ENCODE results near the gene PPP4R4.
"Not testable (repeated sequence)": the region's sequence is repeated elsewhere in the genome, so short reads cannot be mapped to it uniquely, and the experiment has no call there.

Gene PPP4R4

GRCh38 chr14:94196057-94196456 lies 21.9 kb downstream of the PPP4R4 start:
- DNase-seq (ENCODE audit: low read depth) = no peak
- TF ChIP-seq CTCF (IDR thresholded peaks at IDR 0.05; ENCODE audit: insufficient read depth, low read depth, low read length, missing control alignments) = no peak
- H3K4me3 ChIP-seq (ENCODE audit: low read depth, low read length) = no peak overlapping the region

- no peak overlapping the region for H3K4me3 ChIP-seq (ENCODE audit: low read depth, low read length)
- no peak for DNase-seq (ENCODE audit: low read depth)
- TF ChIP-seq CTCF (IDR thresholded peaks at IDR 0.05; ENCODE audit: insufficient read depth, low read depth, low read length, missing control alignments) = no peak
Measured at GRCh38 chr14:94203473-94204210, 29.5 kb downstream of the PPP4R4 start.

- no peak for TF ChIP-seq CTCF (IDR thresholded peaks at IDR 0.05; ENCODE audit: insufficient read depth, low read depth, low read length, missing control alignments)
- H3K4me3 ChIP-seq (ENCODE audit: low read depth, low read length) = no peak overlapping the region
- DNase-seq (ENCODE audit: low read depth) = no peak
Measured at GRCh38 chr14:94213021-94213420, 38.9 kb downstream of the PPP4R4 start.

GRCh38 chr14:94213741-94214140 lies 39.6 kb downstream of the PPP4R4 start:
- no peak for TF ChIP-seq CTCF (IDR thresholded peaks at IDR 0.05; ENCODE audit: insufficient read depth, low read depth, low read length, missing control alignments)
- no peak for DNase-seq (ENCODE audit: low read depth)
- H3K4me3 ChIP-seq (ENCODE audit: low read depth, low read length) = no peak overlapping the region

- no peak for TF ChIP-seq CTCF (IDR thresholded peaks at IDR 0.05; ENCODE audit: insufficient read depth, low read depth, low read length, missing control alignments)
- DNase-seq (ENCODE audit: low read depth) = no peak
- H3K4me3 ChIP-seq (ENCODE audit: low read depth, low read length) = no peak overlapping the region
Measured at GRCh38 chr14:94217116-94217515, 43.0 kb downstream of the PPP4R4 start.

- DNase-seq (ENCODE audit: low read depth); H3K4me3 ChIP-seq (ENCODE audit: low read depth, low read length): not testable (repeated sequence)
Measured at GRCh38 chr14:94218198-94218886, 44.2 kb downstream of the PPP4R4 start.

- H3K4me3 ChIP-seq (ENCODE audit: low read depth, low read length) = no peak overlapping the region
- no peak for DNase-seq (ENCODE audit: low read depth)
- TF ChIP-seq CTCF (IDR thresholded peaks at IDR 0.05; ENCODE audit: insufficient read depth, low read depth, low read length, missing control alignments) = no peak
Measured at GRCh38 chr14:94224040-94224439, 49.9 kb downstream of the PPP4R4 start.

Data from GM12865 (cell line).